RWPE2 (cell line): ENCODE data around the gene UTP14C.

Experiments
- ATAC-seq: fragments of 200-7000 bp; cut with Tn5 transposase; 3 replicates; pipeline ENCODE4 v1.9.1; 2021; ENCODE audit warnings: low read depth
- DNase-seq: peaks from one replicate; pipeline ENCODE4 v3.0.0-alpha.2; 2020; ENCODE audit warnings: low spot score
- H3K27ac ChIP-seq: fragments of 450-650 bp; 2 replicates; pipeline ENCODE4 v1.5.1; 2017; ENCODE audit warnings: mild to moderate bottlenecking; ENCODE audit not compliant: poor library complexity, severe bottlenecking
- H3K27me3 ChIP-seq: fragments of 250-450 bp; sonication (Bioruptor Pico); 2 replicates; pipeline ENCODE4 v1.5.1; 2021; ENCODE audit warnings: mild to moderate bottlenecking, moderate library complexity; ENCODE audit not compliant: insufficient read depth, poor library complexity, severe bottlenecking
- H3K36me3 ChIP-seq: fragments of 250-450 bp; sonication (Bioruptor Pico); 2 replicates; pipeline ENCODE4 v1.5.1; 2020; ENCODE audit warnings: low read depth, mild to moderate bottlenecking, moderate library complexity
- H3K4me1 ChIP-seq: fragments of 250-450 bp; sonication (Bioruptor Pico); 2 replicates; pipeline ENCODE4 v1.5.1; 2021; ENCODE audit warnings: mild to moderate bottlenecking, moderate library complexity; ENCODE audit not compliant: insufficient read depth, poor library complexity, severe bottlenecking
- H3K4me3 ChIP-seq: fragments of 250-450 bp; sonication (Bioruptor Pico); 2 replicates; pipeline ENCODE4 v1.5.1; 2021; ENCODE audit warnings: mild to moderate bottlenecking, moderate library complexity; ENCODE audit not compliant: severe bottlenecking
- H3K9me3 ChIP-seq: fragments of 250-450 bp; sonication (Bioruptor Pico); 2 replicates; pipeline ENCODE4 v1.5.1; 2021; ENCODE audit warnings: mild to moderate bottlenecking, moderate library complexity; ENCODE audit not compliant: severe bottlenecking
- CTCF ChIP-seq: fragments of 450-650 bp; IDR thresholded peaks from one replicate; pipeline ENCODE4 v1.5.1; 2017; ENCODE audit warnings: mild to moderate bottlenecking, moderate library complexity; ENCODE audit not compliant: poor library complexity, severe bottlenecking

UTP14C gene

DNA sequence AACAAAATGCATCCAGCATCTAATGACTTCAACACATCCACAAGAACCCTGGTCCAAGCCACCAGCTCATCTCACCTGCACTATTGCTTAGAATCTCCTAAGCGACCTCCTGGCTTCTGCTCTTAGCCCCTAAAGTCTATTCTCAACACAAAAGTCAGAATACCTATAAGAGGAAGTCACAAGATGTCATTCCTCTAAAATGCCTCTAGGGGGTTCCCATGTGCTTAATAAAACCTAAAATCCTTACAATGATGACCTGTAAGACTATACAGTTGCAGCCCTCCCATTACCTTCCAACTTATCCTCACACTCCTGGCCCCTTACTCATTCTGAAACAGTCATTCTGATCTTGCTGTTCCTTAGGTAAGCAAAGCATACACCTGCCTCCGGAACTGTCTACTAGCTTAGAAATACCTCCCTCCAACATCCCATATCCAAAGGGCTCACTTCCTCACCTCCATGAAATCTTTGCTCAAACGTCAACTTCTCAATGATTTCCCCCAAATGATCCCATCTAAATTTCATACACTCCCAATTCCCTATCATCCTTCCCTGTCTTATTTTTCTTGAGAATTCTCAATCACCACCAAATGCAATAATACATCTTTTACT, 23.3 kb upstream of the UTP14C start:
- TF ChIP-seq CTCF = peak; percentile 61
- Histone ChIP-seq H3K27ac (no peak overlapping the region), H3K27me3 (no peaks in the 10 kb centered on the region)

GRCh38 chr13:52002361-52002760, 22.1 kb upstream of the UTP14C start:
- Histone ChIP-seq H3K9me3 (no peaks in the 10 kb centered on the region), H3K36me3 (no peaks in the 10 kb centered on the region), H3K27me3 (no peaks in the 10 kb centered on the region), H3K4me3 (no peak overlapping the region), H3K27ac (no peak overlapping the region), H3K4me1 (no peaks in the 10 kb centered on the region)
- no peak for ATAC-seq
- no peak for DNase-seq
- no peak for TF ChIP-seq CTCF

More for the DNA sequence above, 23.3 kb upstream of the UTP14C start:
- no peaks in the 10 kb centered on the region for H3K9me3 ChIP-seq
- H3K4me1 ChIP-seq = no peaks in the 10 kb centered on the region
- DNase-seq (no peak), ATAC-seq (peak; percentile 67)
- no peaks in the 10 kb centered on the region for H3K36me3 ChIP-seq
- no peak overlapping the region for H3K4me3 ChIP-seq

DNA sequence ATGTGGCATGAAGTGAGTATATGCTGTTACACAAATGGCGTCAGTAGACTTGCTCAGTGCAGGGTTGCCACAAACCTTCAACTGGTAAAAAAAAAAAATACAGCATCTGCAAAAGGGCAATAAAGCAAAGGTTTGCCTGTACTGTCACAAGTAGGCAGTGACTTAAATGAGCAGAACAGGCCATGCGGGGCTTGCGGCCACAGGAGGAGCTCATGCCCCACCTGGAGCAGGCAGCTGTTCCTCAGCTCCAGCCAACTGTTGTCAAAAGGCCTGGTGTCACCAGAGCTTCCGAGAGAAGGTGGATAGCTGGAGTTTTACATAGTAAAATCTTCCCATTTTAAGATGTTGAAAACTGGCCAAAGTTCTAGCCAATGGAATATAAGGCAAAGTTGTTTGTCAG, 20.9 kb upstream of the UTP14C start:
- no peak for TF ChIP-seq CTCF
- Histone ChIP-seq H3K27ac (no peak overlapping the region), H3K4me1 (no peaks in the 10 kb centered on the region)

GRCh38 chr13:52004511-52005170, 19.9 kb upstream of the UTP14C start:
- Histone ChIP-seq H3K9me3 (no peaks in the 10 kb centered on the region), H3K36me3 (no peaks in the 10 kb centered on the region), H3K4me3 (no peak overlapping the region), H3K27ac (no peak overlapping the region), H3K4me1 (no peaks in the 10 kb centered on the region), H3K27me3 (no peaks in the 10 kb centered on the region)
- DNase-seq = no peak
- no peak for ATAC-seq
- TF ChIP-seq CTCF = no peak

More for the DNA sequence above, 20.9 kb upstream of the UTP14C start:
- Histone ChIP-seq H3K27me3 (no peaks in the 10 kb centered on the region), H3K36me3 (no peaks in the 10 kb centered on the region), H3K9me3 (no peaks in the 10 kb centered on the region), H3K4me3 (no peak overlapping the region)
- DNase-seq = no peak
- ATAC-seq = no peak
